Ammon's horn (tissue), 1 donor: Measurements from ENCODE around the gene ANXA1.
A peak's percentile ranks its signal among the peaks of the same experiment; 100 is the strongest.

Experiments
- DNase-seq: peaks from one replicate; pipeline ENCODE4 v3.0.0-alpha.2; 2016; ENCODE audit warnings: low spot score

Gene ANXA1

GRCh38 chr9:73138516-73138915 is 13.1 kb upstream of the ANXA1 start:
- no peak for DNase-seq

GRCh38 chr9:73141282-73141681 is 10.4 kb upstream of the ANXA1 start:
- DNase-seq: no peak

- no peak for DNase-seq
These were observed 7.8 kb upstream of the ANXA1 start for GRCh38 chr9:73143711-73144328.

GRCh38 chr9:73146111-73146815 is 5.4 kb upstream of the ANXA1 start:
- DNase-seq: no peak

- no peak for DNase-seq
These were observed 3.2 kb upstream of the ANXA1 start for GRCh38 chr9:73148447-73148937.

GRCh38 chr9:73149371-73150067 is 2.1 kb upstream of the ANXA1 start:
- DNase-seq: peak; percentile 8

GRCh38 chr9:73152543-73152844 is 829 bp downstream of the ANXA1 start:
- no peak for DNase-seq

GRCh38 chr9:73152953-73153352 is 1.3 kb downstream of the ANXA1 start:
- DNase-seq: no peak

- no peak for DNase-seq
These were observed 2.1 kb downstream of the ANXA1 start for GRCh38 chr9:73153793-73154227.

GRCh38 chr9:73154271-73154670 is 2.6 kb downstream of the ANXA1 start:
- DNase-seq: no peak

GRCh38 chr9:73154722-73155121 is 3.1 kb downstream of the ANXA1 start:
- no peak for DNase-seq

GRCh38 chr9:73155377-73155776 is 3.7 kb downstream of the ANXA1 start:
- no peak for DNase-seq

- DNase-seq: no peak
These were observed 4.6 kb downstream of the ANXA1 start for GRCh38 chr9:73155968-73156864.

GRCh38 chr9:73156865-73157187 is 5.2 kb downstream of the ANXA1 start:
- no peak for DNase-seq

- DNase-seq: no peak
These were observed 6.1 kb downstream of the ANXA1 start for GRCh38 chr9:73157811-73158210.

GRCh38 chr9:73158723-73159122 is 7.1 kb downstream of the ANXA1 start:
- DNase-seq: no peak

- no peak for DNase-seq
These were observed 9.2 kb downstream of the ANXA1 start for GRCh38 chr9:73160868-73161267.

GRCh38 chr9:73162987-73163768 is 11.5 kb downstream of the ANXA1 start:
- no peak for DNase-seq

GRCh38 chr9:73165911-73166310 is 14.2 kb downstream of the ANXA1 start:
- no peak for DNase-seq

- DNase-seq: no peak
These were observed 14.8 kb downstream of the ANXA1 start for GRCh38 chr9:73166468-73166867.

- no peak for DNase-seq
These were observed 15.9 kb downstream of the ANXA1 start for GRCh38 chr9:73167614-73168013.
